Type B pancreatic cell (in vitro differentiated cells): Measurements from ENCODE around the gene KLHL29. TPM values are rescaled to one million over a fixed set of nuclear protein-coding genes. Genes with fewer than 3 reads are reported as not detected.

ENCODE experiments used
- DNase-seq: peaks from one replicate; pipeline ENCODE4 v3.0.0; 2021; ENCODE audit warnings: mixed read lengths; ENCODE audit not compliant: unreplicated experiment; ENCODE audit errors: extremely low spot score
- H3K27ac Mint-ChIP-seq: 2 replicates; pipeline ENCODE4 v1.8.0; 2021; ENCODE audit warnings: mild to moderate bottlenecking, mixed read lengths
- H3K27me3 Mint-ChIP-seq: 2 replicates; pipeline ENCODE4 v1.8.0; 2021; ENCODE audit warnings: mixed read lengths
- H3K36me3 Mint-ChIP-seq: 2 replicates; pipeline ENCODE4 v1.8.0; 2021; ENCODE audit warnings: mixed read lengths
- H3K4me1 Mint-ChIP-seq: one replicate; pipeline ENCODE4 v1.8.0; 2021; ENCODE audit warnings: mixed read lengths; ENCODE audit not compliant: unreplicated experiment
- H3K4me3 Mint-ChIP-seq: 2 replicates; pipeline ENCODE4 v1.8.0; 2021; ENCODE audit warnings: mild to moderate bottlenecking, mixed read lengths
- H3K9me3 Mint-ChIP-seq: 2 replicates; pipeline ENCODE4 v1.8.0; 2021; ENCODE audit warnings: mixed read lengths
- CTCF ChIP-seq: fragments of 200-600 bp; sonication (generic); conservative IDR thresholded peaks from 2 replicates; pipeline ENCODE4 v1.5.0; 2021; ENCODE audit warnings: antibody characterized with exemption, mild to moderate bottlenecking
- total RNA-seq: library from RNA; stranded (reverse); gene quantifications from 2 replicates; pipeline ENCODE4 v1.2.1, GENCODE V29; 2021; ENCODE audit warnings: low replicate concordance

The KLHL29 gene
- total RNA-seq, 1 donor from 2014 or later = 24.1 TPM

GRCh38 chr2:23592898-23593751 lies 208.1 kb downstream of the KLHL29 start:
- Mint-ChIP-seq H3K4me1 (peaks cover 67% of the 10 kb centered on the region), H3K27me3 (no peaks in the 10 kb centered on the region)
- no peak for DNase-seq

GRCh38 chr2:23593752-23594459 lies 208.9 kb downstream of the KLHL29 start:
- DNase-seq = no peak
- Mint-ChIP-seq H3K4me1 (peaks cover 61% of the 10 kb centered on the region), H3K36me3 (peaks cover 5% of the 10 kb centered on the region), H3K9me3 (no peaks in the 10 kb centered on the region), H3K4me3 (no peak overlapping the region), H3K27ac (peak overlapping the region; percentile 66), H3K27me3 (no peaks in the 10 kb centered on the region)
- TF ChIP-seq CTCF = no peak

More at GRCh38 chr2:23592898-23593751, 208.1 kb downstream of the KLHL29 start:
- H3K36me3 Mint-ChIP-seq = peaks cover 5% of the 10 kb centered on the region
- no peak overlapping the region for H3K4me3 Mint-ChIP-seq
- no peaks in the 10 kb centered on the region for H3K9me3 Mint-ChIP-seq
- H3K27ac Mint-ChIP-seq = no peak overlapping the region
- TF ChIP-seq CTCF = no peak

GRCh38 chr2:23594460-23594825 lies 209.5 kb downstream of the KLHL29 start:
- Mint-ChIP-seq H3K36me3 (peaks cover 5% of the 10 kb centered on the region), H3K27me3 (no peaks in the 10 kb centered on the region), H3K27ac (peak overlapping the region; percentile 66), H3K9me3 (no peaks in the 10 kb centered on the region), H3K4me1 (peaks cover 58% of the 10 kb centered on the region), H3K4me3 (peak overlapping the region; percentile 57)
- TF ChIP-seq CTCF = no peak
- DNase-seq = no peak

GRCh38 chr2:23595021-23595420 lies 210.0 kb downstream of the KLHL29 start:
- Mint-ChIP-seq H3K36me3 (peaks cover 5% of the 10 kb centered on the region), H3K27ac (no peak overlapping the region), H3K27me3 (no peaks in the 10 kb centered on the region), H3K4me3 (no peak overlapping the region), H3K4me1 (peaks cover 63% of the 10 kb centered on the region), H3K9me3 (no peaks in the 10 kb centered on the region)
- no peak for DNase-seq
- no peak for TF ChIP-seq CTCF

GRCh38 chr2:23595601-23596251 lies 210.7 kb downstream of the KLHL29 start:
- DNase-seq = no peak
- Mint-ChIP-seq H3K4me3 (no peak overlapping the region), H3K9me3 (no peaks in the 10 kb centered on the region), H3K27me3 (no peaks in the 10 kb centered on the region), H3K4me1 (peaks cover 58% of the 10 kb centered on the region), H3K36me3 (peaks cover 2% of the 10 kb centered on the region), H3K27ac (no peak overlapping the region)
- TF ChIP-seq CTCF = no peak
